Mammary epithelial cell (primary cell): ENCODE measurements around the gene TRIM38.

Experiments used
- EZH2 ChIP-seq: IDR thresholded peaks from 2 replicates; pipeline ENCODE4 v1.6.1; 2012; ENCODE audit warnings: low read length, inconsistent platforms, borderline replicate concordance
- TF ChIP-seq, protein P1 (sequence below), 2 donors: IDR thresholded peaks in 1 of 2; conservative IDR thresholded peaks in 1 of 2; 2 replicates each; pipeline ENCODE4 v1.5.1; 2011 to 2012; ENCODE audit warnings: inconsistent platforms in 2 of 2, low read length in 2 of 2, mild to moderate bottlenecking in 2 of 2, control low read depth in 1 of 2, low read depth in 1 of 2; ENCODE audit not compliant: insufficient read depth in 1 of 2; ENCODE audit errors: extremely low read depth in 1 of 2

DNA sequence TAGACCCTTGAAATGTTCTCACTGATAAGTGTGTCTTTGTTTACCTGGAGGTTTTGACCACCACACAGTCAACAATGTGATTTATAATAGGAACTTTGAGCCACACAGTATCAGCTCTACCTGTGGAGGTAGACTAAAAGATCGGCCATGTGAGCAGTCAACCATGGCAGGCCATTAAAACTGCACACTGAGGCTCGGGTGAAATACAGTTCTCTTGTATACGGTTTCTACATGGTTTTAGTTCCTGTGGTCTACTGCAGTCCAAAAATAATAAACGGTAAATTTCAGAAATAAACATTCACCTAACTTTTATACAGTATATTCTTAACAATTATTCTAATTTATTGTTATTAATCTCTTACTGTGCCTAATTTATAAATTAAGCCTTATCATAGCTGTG lies 47.2 kb downstream of the TRIM38 start:
- TF ChIP-seq, protein P1, sequence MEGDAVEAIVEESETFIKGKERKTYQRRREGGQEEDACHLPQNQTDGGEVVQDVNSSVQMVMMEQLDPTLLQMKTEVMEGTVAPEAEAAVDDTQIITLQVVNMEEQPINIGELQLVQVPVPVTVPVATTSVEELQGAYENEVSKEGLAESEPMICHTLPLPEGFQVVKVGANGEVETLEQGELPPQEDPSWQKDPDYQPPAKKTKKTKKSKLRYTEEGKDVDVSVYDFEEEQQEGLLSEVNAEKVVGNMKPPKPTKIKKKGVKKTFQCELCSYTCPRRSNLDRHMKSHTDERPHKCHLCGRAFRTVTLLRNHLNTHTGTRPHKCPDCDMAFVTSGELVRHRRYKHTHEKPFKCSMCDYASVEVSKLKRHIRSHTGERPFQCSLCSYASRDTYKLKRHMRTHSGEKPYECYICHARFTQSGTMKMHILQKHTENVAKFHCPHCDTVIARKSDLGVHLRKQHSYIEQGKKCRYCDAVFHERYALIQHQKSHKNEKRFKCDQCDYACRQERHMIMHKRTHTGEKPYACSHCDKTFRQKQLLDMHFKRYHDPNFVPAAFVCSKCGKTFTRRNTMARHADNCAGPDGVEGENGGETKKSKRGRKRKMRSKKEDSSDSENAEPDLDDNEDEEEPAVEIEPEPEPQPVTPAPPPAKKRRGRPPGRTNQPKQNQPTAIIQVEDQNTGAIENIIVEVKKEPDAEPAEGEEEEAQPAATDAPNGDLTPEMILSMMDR (conservative IDR thresholded peaks at IDR 0.05 in 1 of 2, IDR thresholded peaks at IDR 0.05 in 1 of 2; ENCODE audit: extremely low read depth in 1 of 2, insufficient read depth in 1 of 2, low read depth in 1 of 2, low read length in 2 of 2): no peak
- TF ChIP-seq EZH2: no peak
